Mucosa of rectum (tissue), 2 donors: ENCODE measurements around the gene LTA.

ENCODE experiments used
- H3K27ac ChIP-seq, 2 donors: one replicate each; pipeline ENCODE4 v1.7.0; 2013; ENCODE audit warnings: inconsistent platforms in 2 of 2, low read depth in 2 of 2, low read length in 2 of 2
- H3K27me3 ChIP-seq, 2 donors: one replicate each; pipeline ENCODE4 v1.7.0; 2013; ENCODE audit warnings: low read length in 2 of 2; ENCODE audit not compliant: control insufficient read depth in 2 of 2, insufficient read depth in 2 of 2
- H3K36me3 ChIP-seq, 2 donors: one replicate each; pipeline ENCODE4 v1.7.0; 2013; ENCODE audit warnings: low read length in 2 of 2; ENCODE audit not compliant: control insufficient read depth in 2 of 2, insufficient read depth in 2 of 2
- H3K4me1 ChIP-seq, 2 donors: one replicate each; pipeline ENCODE4 v1.7.0; 2013; ENCODE audit warnings: low read length in 2 of 2, mild to moderate bottlenecking in 1 of 2; ENCODE audit not compliant: control insufficient read depth in 2 of 2, insufficient read depth in 2 of 2
- H3K4me3 ChIP-seq, 2 donors: one replicate each; pipeline ENCODE4 v1.7.0; 2013; ENCODE audit warnings: low read length in 2 of 2
- H3K9ac ChIP-seq, 2 donors: one replicate each; pipeline ENCODE4 v1.7.0; 2013; ENCODE audit warnings: low read length in 2 of 2, low read depth in 1 of 2, mild to moderate bottlenecking in 1 of 2
- H3K9me3 ChIP-seq, 2 donors: one replicate each; pipeline ENCODE4 v1.7.0; 2013; ENCODE audit warnings: low read length in 2 of 2; ENCODE audit not compliant: control insufficient read depth in 2 of 2
- donor health status: healthy.
- donor health status: Normal muscosa, but diverticular disease.

The LTA gene

DNA sequence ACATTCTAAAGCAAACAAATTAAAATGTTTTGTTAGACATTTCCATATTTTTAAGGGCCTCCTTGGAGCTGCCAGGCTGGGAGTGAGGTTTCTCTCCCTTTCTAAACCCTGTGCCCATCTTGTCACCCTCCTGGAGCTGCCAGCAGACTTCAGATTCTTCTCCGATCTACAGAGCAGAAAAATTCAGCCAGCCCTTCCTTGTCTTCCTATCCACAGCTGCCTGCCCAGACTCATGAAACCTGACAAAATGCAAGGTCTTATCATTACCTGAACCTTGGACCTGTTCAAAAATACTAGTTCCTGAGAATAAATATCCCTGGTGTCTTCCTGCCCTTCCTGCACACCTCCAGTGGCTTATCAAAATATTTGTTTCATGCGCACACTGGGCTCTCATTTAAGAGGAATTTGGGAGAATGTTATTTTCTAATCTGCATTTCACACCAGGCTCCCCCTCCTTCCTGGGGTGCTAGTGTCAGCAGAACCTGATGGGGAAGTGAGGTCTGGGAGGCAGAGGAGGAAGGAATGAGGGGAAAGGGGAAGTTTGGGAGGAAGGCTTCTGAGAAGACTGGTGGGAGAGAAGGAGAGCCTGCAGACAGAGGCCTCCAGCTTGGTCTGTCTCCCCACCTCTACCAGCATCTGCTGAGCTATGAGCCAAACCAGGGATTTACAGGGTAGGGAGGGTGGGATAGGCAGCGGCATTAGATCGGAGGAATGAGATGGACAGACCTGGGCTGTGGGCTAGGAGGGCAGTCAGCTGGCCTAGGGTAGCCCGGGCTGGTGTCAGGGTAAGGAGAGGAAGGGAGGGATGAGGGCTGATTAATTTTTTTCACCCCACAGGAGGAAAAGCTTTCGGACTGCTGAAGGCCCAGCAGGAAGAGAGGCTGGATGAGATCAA is 42.8 kb downstream of the LTA start, which contains the start of gene AIF1:
AIF1 (plus strand) TSS at position 551 of the 895 bp plus-strand sequence; CDS start at position 647, 96 bp downstream.
- Histone ChIP-seq H3K4me3 (peak within 1 kb of the TSS in 1 of 2 donors; percentile 41), H3K9me3 (no peaks in the 10 kb centered on the region), H3K9ac (peak within 1 kb of the TSS in 1 of 2 donors; percentile 14), H3K27ac (peak within 1 kb of the TSS in 1 of 2 donors; percentile 43), H3K4me1 (peaks cover 9 to 16% of the 10 kb centered on the region in 2 donors), H3K36me3 (no peaks in the 10 kb centered on the region), H3K27me3 (no peaks in the 10 kb centered on the region)

DNA sequence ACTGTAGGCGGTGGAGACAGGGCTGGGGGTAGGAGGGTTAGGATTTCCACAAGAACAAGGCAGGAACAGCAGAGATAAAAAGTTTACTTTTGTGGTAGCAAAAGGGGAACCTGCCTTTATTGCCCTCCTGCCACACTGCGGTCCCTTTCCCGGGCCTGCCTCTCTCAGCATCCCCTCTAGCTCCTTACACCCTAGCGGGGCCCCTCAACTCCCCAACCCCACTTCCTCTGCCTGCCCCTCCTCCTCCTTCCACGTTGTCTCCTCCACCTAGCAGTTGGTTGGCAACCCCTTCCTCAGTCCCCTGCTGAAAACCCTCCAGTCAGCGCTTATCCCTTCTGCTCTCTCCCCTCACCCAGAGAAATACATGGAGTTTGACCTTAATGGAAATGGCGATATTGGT is 43.7 kb downstream of the LTA start:
- Histone ChIP-seq H3K4me1 (peaks cover 9 to 16% of the 10 kb centered on the region in 2 donors), H3K9ac (no peak overlapping the region), H3K4me3 (peak overlapping the region in 1 of 2 donors; percentile 41), H3K9me3 (no peaks in the 10 kb centered on the region), H3K27ac (peak overlapping the region in 1 of 2 donors; percentile 43), H3K36me3 (no peaks in the 10 kb centered on the region), H3K27me3 (no peaks in the 10 kb centered on the region)

DNA sequence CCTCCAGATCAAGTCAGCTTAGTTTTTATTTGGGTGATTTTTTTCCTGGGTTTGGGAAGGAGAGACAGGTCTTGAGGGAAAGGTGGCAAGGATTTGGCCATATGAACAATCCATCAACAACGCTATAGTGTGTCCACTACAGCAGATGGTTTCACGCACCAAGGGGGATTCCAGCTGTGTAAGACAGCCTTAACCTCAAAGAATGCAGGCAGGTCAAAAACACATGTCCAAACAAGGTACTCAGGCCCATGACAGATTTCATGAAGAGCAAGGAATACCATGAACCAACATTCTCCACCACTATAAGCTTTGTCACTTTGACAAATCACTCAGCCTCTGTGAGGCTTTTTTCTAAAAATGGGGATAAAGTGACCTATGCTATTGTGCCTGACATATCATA is 44.9 kb downstream of the LTA start:
- Histone ChIP-seq H3K36me3 (no peaks in the 10 kb centered on the region), H3K4me3 (no peak overlapping the region), H3K9me3 (no peaks in the 10 kb centered on the region), H3K27ac (no peak overlapping the region), H3K9ac (no peak overlapping the region), H3K4me1 (peaks cover 15 to 27% of the 10 kb centered on the region in 2 donors), H3K27me3 (no peaks in the 10 kb centered on the region)

DNA sequence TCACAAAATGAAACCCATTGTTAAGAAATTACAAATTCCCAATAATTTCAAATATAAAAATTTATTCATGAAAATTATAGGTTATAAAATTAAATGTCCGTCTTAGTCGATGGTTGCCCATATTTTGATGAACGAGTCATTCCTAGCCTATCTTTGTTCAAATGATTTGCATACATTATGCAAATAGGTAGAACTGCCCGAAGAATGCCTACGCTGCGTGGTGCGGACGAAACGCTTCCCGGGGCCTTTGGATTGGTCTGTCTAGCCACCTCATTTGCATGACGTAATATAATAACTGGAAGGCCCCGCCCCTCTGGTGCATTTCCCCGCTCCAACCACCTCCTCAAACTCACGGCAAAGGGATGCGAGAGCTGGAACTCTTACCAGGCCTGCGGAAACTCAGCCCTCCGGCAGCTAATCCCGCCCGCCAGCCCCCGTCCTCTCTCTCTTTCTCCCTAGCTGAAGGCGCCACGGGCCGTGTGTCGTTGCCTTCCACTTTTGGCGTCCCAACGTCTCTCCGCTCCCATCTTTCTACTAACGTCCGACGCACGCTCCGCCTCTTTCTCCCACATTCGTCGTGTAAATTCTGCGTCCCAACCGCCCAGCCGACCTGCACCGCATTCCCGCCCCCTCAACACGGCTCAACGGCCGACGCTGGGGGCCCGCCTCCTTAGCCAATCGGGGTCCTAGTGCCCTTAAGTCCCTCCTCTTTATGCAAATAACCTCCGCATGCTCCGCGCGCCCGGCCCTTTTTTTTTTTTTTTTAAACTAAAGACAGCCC is 47.9 kb downstream of the LTA start:
- Histone ChIP-seq H3K4me1 (peaks cover 10 to 22% of the 10 kb centered on the region in 2 donors), H3K4me3 (peak overlapping the region; percentile 79 to 89), H3K36me3 (peaks cover 14 to 25% of the 10 kb centered on the region in 2 donors), H3K9me3 (no peaks in the 10 kb centered on the region), H3K9ac (peak overlapping the region; percentile 85 to 89), H3K27me3 (no peaks in the 10 kb centered on the region), H3K27ac (peak overlapping the region; percentile 99)

DNA sequence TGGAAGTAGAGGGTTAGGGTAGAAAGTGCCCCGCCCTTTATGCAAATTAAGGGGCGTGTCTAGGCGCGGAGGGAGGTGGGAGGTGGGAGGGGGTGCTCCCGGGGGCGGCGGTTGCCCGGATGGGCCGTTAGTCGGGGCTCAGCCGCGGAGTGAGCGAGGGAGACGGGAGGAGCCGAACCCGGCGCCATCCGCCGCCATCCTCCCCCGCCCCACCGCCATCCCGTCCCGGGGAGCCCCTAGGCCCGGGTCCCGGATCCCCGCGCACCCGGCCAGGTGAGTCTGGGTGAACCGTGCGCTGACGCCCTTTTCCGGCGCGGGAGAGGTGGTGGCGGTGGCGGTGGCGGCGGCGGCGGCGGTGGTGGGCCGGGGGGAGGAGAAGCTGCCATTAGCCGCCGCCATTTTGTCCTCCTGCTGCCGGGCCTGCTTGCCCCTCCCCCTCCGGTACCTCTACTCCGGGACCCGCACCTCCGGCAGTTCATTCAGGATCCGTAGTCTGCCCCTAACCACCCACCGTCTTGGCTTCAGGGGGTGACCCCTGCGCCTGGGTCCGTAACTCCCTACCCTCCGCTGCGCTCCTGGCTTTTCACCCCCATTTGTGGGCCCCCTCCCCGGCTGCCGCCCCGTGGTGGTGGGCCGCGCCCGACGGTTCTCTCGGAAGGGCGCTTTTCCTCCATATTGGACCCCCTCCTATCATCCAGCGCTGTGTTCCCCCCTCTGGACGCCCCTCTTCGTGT is 48.7 kb downstream of the LTA start, which contains the start of gene PRRC2A:
PRRC2A (plus strand) TSS at position 130 of the 734 bp plus-strand sequence. CDS start 2,075 bp downstream, outside the sequence.
- H3K4me3 ChIP-seq = peak within 1 kb of the TSS; percentile 86 to 89
- peak within 1 kb of the TSS; percentile 99 for H3K27ac ChIP-seq
- H3K4me1 ChIP-seq = peaks cover 10 to 21% of the 10 kb centered on the region in 2 donors
- H3K9me3 ChIP-seq = no peaks in the 10 kb centered on the region
- H3K9ac ChIP-seq = peak within 1 kb of the TSS; percentile 93 to 94
- peaks cover 22 to 33% of the 10 kb centered on the region in 2 donors for H3K36me3 ChIP-seq
- no peaks in the 10 kb centered on the region for H3K27me3 ChIP-seq

DNA sequence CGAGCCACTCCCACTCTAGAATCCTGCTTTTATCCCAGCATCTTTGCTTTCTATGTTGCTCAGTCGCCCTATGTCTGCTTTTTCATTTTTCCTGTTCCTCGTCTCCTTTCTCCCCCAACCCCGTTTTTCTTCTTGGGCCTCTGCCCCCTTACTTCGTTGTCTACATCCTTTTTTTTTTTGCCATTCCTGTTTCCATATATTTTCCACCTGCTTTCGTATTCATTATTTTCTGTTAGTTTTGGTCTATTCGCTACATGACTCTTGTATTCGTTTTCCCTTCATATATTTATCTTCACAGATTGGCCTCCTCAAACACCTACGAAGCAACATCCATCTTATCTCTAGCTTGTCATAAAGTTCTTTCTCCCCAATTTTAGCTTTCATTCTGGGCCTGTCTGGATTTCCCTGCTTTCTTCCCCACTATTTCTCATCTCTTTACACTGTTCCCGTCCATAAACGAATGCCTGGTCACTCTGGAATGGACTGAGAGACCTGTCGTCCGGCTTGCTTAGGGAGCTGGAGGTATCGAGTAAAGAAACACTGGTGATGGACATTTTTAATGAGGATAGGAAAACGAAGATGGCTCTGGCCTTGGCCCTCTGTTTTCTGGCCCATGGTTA is 49.3 kb downstream of the LTA start:
- Histone ChIP-seq H3K4me3 (peak overlapping the region; percentile 80 to 86), H3K27ac (peak overlapping the region; percentile 99), H3K36me3 (peaks cover 27 to 39% of the 10 kb centered on the region in 2 donors), H3K27me3 (no peaks in the 10 kb centered on the region), H3K4me1 (peaks cover 10 to 21% of the 10 kb centered on the region in 2 donors), H3K9me3 (no peaks in the 10 kb centered on the region), H3K9ac (peak overlapping the region; percentile 93 to 94)

DNA sequence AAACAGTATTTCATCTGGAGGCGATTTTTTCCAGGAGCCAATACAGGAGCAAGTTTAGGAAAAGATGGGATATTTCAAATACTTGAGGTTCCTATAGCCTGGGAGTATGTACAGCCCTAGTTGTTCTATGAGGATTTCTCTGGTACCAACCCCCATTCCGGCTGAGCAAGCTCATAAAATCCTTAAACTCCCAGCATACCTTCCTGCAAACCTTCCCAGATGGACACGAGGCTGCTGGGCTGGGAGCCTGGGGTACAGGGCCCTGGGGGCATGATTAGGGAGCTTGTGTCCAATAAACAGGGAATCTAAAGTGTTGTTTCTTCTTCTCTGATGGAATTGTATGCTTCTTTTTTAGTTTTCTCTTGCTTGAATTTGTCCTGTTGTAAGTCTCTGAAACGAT is 49.9 kb downstream of the LTA start:
- H3K4me1 ChIP-seq = peaks cover 10 to 21% of the 10 kb centered on the region in 2 donors
- H3K9ac ChIP-seq = peak overlapping the region; percentile 93 to 94
- peak overlapping the region; percentile 1 to 99 for H3K27ac ChIP-seq
- no peaks in the 10 kb centered on the region for H3K27me3 ChIP-seq
- H3K36me3 ChIP-seq = peaks cover 33 to 45% of the 10 kb centered on the region in 2 donors
- no peaks in the 10 kb centered on the region for H3K9me3 ChIP-seq
- peak overlapping the region; percentile 80 to 86 for H3K4me3 ChIP-seq

DNA sequence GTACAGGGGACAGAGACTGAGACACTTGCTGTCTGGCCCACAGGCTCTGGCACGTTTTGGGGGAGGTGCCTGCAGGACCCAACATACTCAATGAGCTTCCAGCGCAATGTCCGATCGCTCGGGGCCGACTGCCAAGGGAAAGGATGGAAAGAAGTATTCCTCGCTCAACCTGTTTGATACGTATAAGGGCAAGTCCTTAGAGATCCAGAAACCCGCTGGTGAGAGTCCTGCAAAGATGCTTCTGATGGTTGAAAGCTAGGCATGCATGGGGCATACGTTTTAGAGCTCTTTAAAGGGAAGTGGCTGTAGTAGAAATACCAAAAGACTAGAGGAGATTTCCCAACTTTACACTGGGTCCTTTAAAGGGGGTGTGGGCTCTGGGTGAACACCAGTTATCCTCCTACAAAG is 50.6 kb downstream of the LTA start:
- no peak overlapping the region for H3K4me3 ChIP-seq

More for the DNA sequence above, 50.6 kb downstream of the LTA start:
- no peaks in the 10 kb centered on the region for H3K9me3 ChIP-seq
- no peak overlapping the region for H3K27ac ChIP-seq
- H3K4me1 ChIP-seq = peaks cover 10 to 21% of the 10 kb centered on the region in 2 donors
- peaks cover 39 to 52% of the 10 kb centered on the region in 2 donors for H3K36me3 ChIP-seq
- no peak overlapping the region for H3K9ac ChIP-seq
- no peaks in the 10 kb centered on the region for H3K27me3 ChIP-seq
